HCT116 (cell line): Measurements from ENCODE around the gene SVIL. TPM values are rescaled to one million over a fixed set of nuclear protein-coding genes. Genes with fewer than 3 reads are reported as not detected.
"Not testable (repeated sequence)": the region's sequence is repeated elsewhere in the genome, so short reads cannot be mapped to it uniquely, and the experiment has no call there.

Source experiments
- ATAC-seq: fragments of 200-7000 bp; cut with Tn5 transposase; 2 replicates; pipeline ENCODE4 v1.9.1; 2020; ENCODE audit warnings: mild to moderate bottlenecking, moderate library complexity
- BruUV-seq: library from RNA; stranded (reverse); fragments of 400-500 nt; replicated peaks from 2 replicates; lab custom pipeline; 2021; lab: Mats Ljungman, UMichigan
- CTCF ChIA-PET: fragments of 300-600 bp; sonication (Branson Sonifier 250); formaldehyde crosslinking; loops from one replicate; lab custom pipeline; 2021; ENCODE audit warnings: antibody characterized with exemption; lab: Charles Lee
- POLR2A ChIA-PET: fragments of 300-600, 350-600 bp; sonication (Branson Sonifier 250); formaldehyde crosslinking; loops from one replicate; lab custom pipeline; 2021; ENCODE audit warnings: antibody characterized with exemption; lab: Charles Lee
- RAD21 ChIA-PET, 2 experiments: fragments of 300-600 bp; sonication (Branson Sonifier 250); formaldehyde crosslinking; loops; one replicate each; lab custom pipeline; 2023; ENCODE audit warnings: low total read pairs in 2 of 2; ENCODE audit not compliant: uncharacterized antibody in 2 of 2, unreplicated experiment in 2 of 2, low non-redundant PET in 1 of 2; lab: Charles Lee
- DNase-seq: peaks from one replicate; pipeline ENCODE4 v3.0.0-alpha.2; 2010; ENCODE audit warnings: low read depth, low spot score
- H2AFZ ChIP-seq: fragments of 200-600 bp; shearing (Covaris generic), sonication (generic); 2 replicates; pipeline ENCODE4 v1.6.1; 2017; ENCODE audit warnings: low read depth, mixed run types, mixed read lengths, antibody characterized with exemption, low read length; ENCODE audit not compliant: poor library complexity, severe bottlenecking
- H3K27ac ChIP-seq: 2 replicates; pipeline ENCODE4 v1.5.1; 2012; ENCODE audit warnings: low read depth, low read length
- H3K27me3 ChIP-seq: fragments of 200-600 bp; sonication (generic); 2 replicates; pipeline ENCODE4 v1.6.1; 2016; ENCODE audit warnings: mixed run types, low read length, mixed read lengths; ENCODE audit not compliant: insufficient read depth
- H3K36me3 ChIP-seq, 2 experiments: fragments of 200-500 bp in 1 of 2; fragments of 200-600 bp in 1 of 2; sonication (Bioruptor generic) in 1 of 2; sonication (generic) in 1 of 2; 2 replicates each; pipeline versions ENCODE4 v1.5.1 to v1.6.1; 2014 to 2016; ENCODE audit warnings: low read length in 2 of 2, inconsistent platforms in 1 of 2, mixed read lengths in 1 of 2, mixed run types in 1 of 2; ENCODE audit not compliant: insufficient read depth in 2 of 2, control insufficient read depth in 1 of 2
- H3K4me1 ChIP-seq, 2 experiments: fragments of 200-600 bp in 1 of 2; sonication (generic) in 1 of 2; 2 replicates each; pipeline versions ENCODE4 v1.5.1 to v1.6.1; 2012 to 2017; ENCODE audit warnings: low read length in 2 of 2, inconsistent platforms in 1 of 2, mild to moderate bottlenecking in 1 of 2, mixed read lengths in 1 of 2, mixed run types in 1 of 2, moderate library complexity in 1 of 2; ENCODE audit not compliant: insufficient read depth in 2 of 2, control insufficient read depth in 1 of 2
- H3K4me2 ChIP-seq: fragments of 200-600 bp; sonication (generic); 2 replicates; pipeline ENCODE4 v1.6.1; 2017; ENCODE audit warnings: mixed run types, low read length, mixed read lengths
- H3K4me3 ChIP-seq, 2 experiments: fragments of 200-600 bp in 1 of 2; sonication (generic) in 1 of 2; replicated peaks in 1 of 2; 2 replicates each; pipeline ENCODE4 v1.5.1; 2011 to 2016; ENCODE audit warnings: low read length in 2 of 2, control low read depth in 1 of 2, low read depth in 1 of 2, mild to moderate bottlenecking in 1 of 2, mixed read lengths in 1 of 2, mixed run types in 1 of 2
- H3K79me2 ChIP-seq: fragments of 200-600 bp; sonication (generic); 2 replicates; pipeline ENCODE4 v1.6.1; 2017; ENCODE audit warnings: mild to moderate bottlenecking, mixed run types, low read length, moderate library complexity, mixed read lengths; ENCODE audit not compliant: insufficient read depth
- H3K9ac ChIP-seq: fragments of 200-600 bp; sonication (generic); 2 replicates; pipeline ENCODE4 v1.6.1; 2016; ENCODE audit warnings: low read length, mixed read lengths
- H3K9me2 ChIP-seq: fragments of 200-600 bp; sonication (generic), shearing (Covaris generic); 2 replicates; pipeline ENCODE4 v1.6.1; 2017; ENCODE audit warnings: mixed run types, mild to moderate bottlenecking, moderate library complexity; ENCODE audit not compliant: insufficient read depth
- H3K9me3 ChIP-seq, 2 experiments: fragments of 200-500 bp in 1 of 2; fragments of 200-600 bp in 1 of 2; sonication (Bioruptor generic) in 1 of 2; sonication (generic) in 1 of 2; 2 replicates each; pipeline ENCODE4 v1.6.1; 2014 to 2017; ENCODE audit warnings: low read length in 2 of 2, mixed read lengths in 2 of 2, inconsistent platforms in 1 of 2, low read depth in 1 of 2, mild to moderate bottlenecking in 1 of 2, mixed run types in 1 of 2, moderate library complexity in 1 of 2; ENCODE audit not compliant: control insufficient read depth in 1 of 2, insufficient read depth in 1 of 2
- H4K20me1 ChIP-seq: fragments of 200-600 bp; sonication (generic), shearing (Covaris generic); 2 replicates; pipeline ENCODE4 v1.6.1; 2017; ENCODE audit warnings: mixed run types, mild to moderate bottlenecking, moderate library complexity; ENCODE audit not compliant: insufficient read depth
- CBX3 ChIP-seq: IDR thresholded peaks from 2 replicates; pipeline ENCODE4 v1.6.1; 2012; ENCODE audit warnings: low read depth
- CEBPB ChIP-seq: IDR thresholded peaks from 2 replicates; pipeline ENCODE4 v1.6.1; 2012; ENCODE audit warnings: low read depth
- EGR1 ChIP-seq: IDR thresholded peaks from 2 replicates; pipeline ENCODE4 v1.6.1; 2012; ENCODE audit warnings: low read depth
- ELF1 ChIP-seq: IDR thresholded peaks from 2 replicates; pipeline ENCODE4 v1.6.1; 2012; ENCODE audit warnings: low read depth, borderline replicate concordance
- EZH2 ChIP-seq: fragments of 200-600 bp; sonication (generic); IDR thresholded peaks from 2 replicates; pipeline ENCODE4 v1.6.1; 2017; ENCODE audit warnings: antibody characterized with exemption, mixed run types
- FOSL1 ChIP-seq: IDR thresholded peaks from 2 replicates; pipeline ENCODE4 v1.6.1; 2012; ENCODE audit warnings: low read depth
- JUND ChIP-seq: IDR thresholded peaks from 2 replicates; pipeline ENCODE4 v1.6.1; 2012
- POLR2AphosphoS5 ChIP-seq: IDR thresholded peaks from 2 replicates; pipeline ENCODE4 v1.6.1; 2011; ENCODE audit warnings: mild to moderate bottlenecking, low read depth, low read length, moderate library complexity
- SP1 ChIP-seq: IDR thresholded peaks from 2 replicates; pipeline ENCODE4 v1.6.1; 2012; ENCODE audit warnings: low read depth
- ZFX ChIP-seq: fragments of 450-650 bp; IDR thresholded peaks from 2 replicates; pipeline ENCODE4 v1.6.1; 2017
- ZNF274 ChIP-seq: fragments of 200-500 bp; sonication (Bioruptor generic); IDR thresholded peaks from 2 replicates; pipeline ENCODE4 v1.6.1; 2014; ENCODE audit warnings: mild to moderate bottlenecking, low read depth, low read length, inconsistent platforms
- intact Hi-C: fragments of 100-400 bp; cut with micrococcal nuclease; formaldehyde crosslinking; loops from 2 replicates; pipeline ENCODE4 v1.10.0; 2022
- total RNA-seq: library from RNA; stranded (reverse); gene quantifications from one replicate; pipeline ENCODE4 v1.2.1, GENCODE V29; 2021; ENCODE audit not compliant: unreplicated experiment
- TF ChIP-seq, protein P1 (sequence below): IDR thresholded peaks from 2 replicates; pipeline ENCODE4 v1.6.1; 2012
- TF ChIP-seq, protein P2 (sequence below): IDR thresholded peaks from 2 replicates; pipeline ENCODE4 v1.6.1; 2011; ENCODE audit warnings: mild to moderate bottlenecking, low read length, moderate library complexity; ENCODE audit not compliant: insufficient replicate concordance; ENCODE audit errors: extremely low read depth
- TF ChIP-seq, protein P3 (sequence below), 3 experiments: fragments of 200-600 bp in 1 of 3; sonication (generic) in 1 of 3; IDR thresholded peaks in 2 of 3; conservative IDR thresholded peaks in 1 of 3; 2 replicates each; pipeline ENCODE4 v1.5.1; 2012 to 2017; ENCODE audit warnings: low read depth in 2 of 3, low read length in 2 of 3, antibody characterized with exemption in 1 of 3, borderline replicate concordance in 1 of 3, control low read depth in 1 of 3, mild to moderate bottlenecking in 1 of 3, mixed read lengths in 1 of 3, mixed run types in 1 of 3, moderate library complexity in 1 of 3; ENCODE audit not compliant: insufficient read depth in 1 of 3

Gene SVIL
- total RNA-seq, 1 experiment from 2014 or later: 27.0 TPM

DNA sequence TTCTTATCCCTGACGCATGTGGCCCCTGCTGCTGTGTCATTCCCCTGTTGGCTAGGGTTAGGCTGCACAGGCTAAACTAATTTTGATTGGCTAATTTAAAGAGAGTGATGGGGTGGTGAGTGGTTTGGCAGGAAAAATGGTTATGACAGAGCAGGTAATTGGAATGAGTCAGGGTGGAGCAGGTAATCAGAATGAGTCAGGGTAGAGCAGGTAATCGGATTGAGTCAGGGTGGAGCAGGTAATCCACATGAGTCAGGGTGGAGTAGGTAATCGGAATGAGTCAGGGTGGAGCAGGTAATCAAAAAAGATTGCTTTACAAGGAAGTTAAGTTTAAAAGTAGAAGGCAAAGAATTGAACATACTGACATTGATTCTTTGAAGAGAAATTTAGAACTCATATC, 195.8 kb downstream of the SVIL start:
- H3K4me3 ChIP-seq: peak overlapping the region; percentile 42 to 66
- BruUV-seq, H3K9me2 ChIP-seq, H3K9me3 ChIP-seq, intact Hi-C loops, H3K27me3 ChIP-seq, RAD21 ChIA-PET, H2AFZ ChIP-seq, H4K20me1 ChIP-seq, H3K36me3 ChIP-seq: not testable (repeated sequence)
- peak; percentile 60 for ATAC-seq
- peak overlapping the region; percentile 78 for H3K9ac ChIP-seq
- H3K27ac ChIP-seq: peak overlapping the region; percentile 75
- H3K4me1 ChIP-seq: peaks cover 10 to 50% of the 10 kb centered on the region in 2 experiments
- DNase-seq: peak; percentile 80
- CTCF ChIA-PET: interaction anchor here (1.2 to 1.9 kb wide), 2 partner anchors 9 kb away, joined by 5 to 8 read pairs; no protein-coding TSS in a partner anchor
- TF ChIP-seq CBX3: peak; percentile 99
- TF ChIP-seq JUND: peak; percentile 90
- peak; percentile 81 for TF ChIP-seq SP1
- peak; percentile 88 for TF ChIP-seq FOSL1
- TF ChIP-seq, protein P1, sequence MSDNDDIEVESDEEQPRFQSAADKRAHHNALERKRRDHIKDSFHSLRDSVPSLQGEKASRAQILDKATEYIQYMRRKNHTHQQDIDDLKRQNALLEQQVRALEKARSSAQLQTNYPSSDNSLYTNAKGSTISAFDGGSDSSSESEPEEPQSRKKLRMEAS: peak; percentile 73
- peak; percentile 40; the same call in 1 of the 2 replicates for TF ChIP-seq CEBPB
- peaks cover 14% of the 10 kb centered on the region; the same call in 1 of the 2 replicates for H3K79me2 ChIP-seq
- H3K4me2 ChIP-seq: peak overlapping the region; percentile 94
- POLR2A ChIA-PET: interaction anchor here (1.2 kb wide), 1 partner anchor 9 kb away, joined by 4 read pairs; no protein-coding TSS in a partner anchor

DNA sequence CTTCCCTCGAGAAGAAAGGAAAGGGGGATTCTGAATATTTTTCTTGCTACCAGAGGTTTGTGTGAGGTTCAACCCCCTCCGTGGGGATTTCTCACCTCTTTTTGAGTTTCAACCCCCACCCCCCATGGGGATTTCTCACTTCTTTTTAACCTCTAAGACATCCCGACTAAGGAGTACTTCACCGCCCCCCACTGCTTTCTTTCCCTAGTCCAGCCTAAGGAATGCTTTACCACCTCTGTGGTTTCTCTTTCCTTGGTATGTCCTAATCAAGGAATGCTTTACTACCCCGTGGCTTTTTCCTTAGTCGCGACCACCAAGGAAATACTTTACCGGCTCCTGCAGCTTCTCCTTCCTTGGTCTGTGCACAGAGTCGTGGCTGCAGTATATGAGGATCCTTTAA, 196.5 kb downstream of the SVIL start:
- Histone ChIP-seq H4K20me1 (no peaks in the 10 kb centered on the region), H3K9ac (peak overlapping the region; percentile 78), H3K27ac (peak overlapping the region; percentile 75), H3K9me3 (no peaks in the 10 kb centered on the region), H3K9me2 (no peaks in the 10 kb centered on the region), H3K4me3 (peak overlapping the region; percentile 42 to 66), H3K27me3 (no peaks in the 10 kb centered on the region), H3K4me2 (peak overlapping the region; percentile 94), H3K4me1 (peaks cover 10 to 46% of the 10 kb centered on the region in 2 experiments)
- CTCF ChIA-PET: interaction anchor here (1.1 to 1.9 kb wide), 3 partner anchors 7 to 10 kb away, joined by 4 to 8 read pairs (median 5); no protein-coding TSS in a partner anchor
- RAD21 ChIA-PET: no interaction called here
- DNase-seq (no peak), ATAC-seq (peak; percentile 81)
- POLR2A ChIA-PET: interaction anchor here (0.7 to 1.2 kb wide), 3 partner anchors 8 to 27 kb away, joined by 3 to 4 read pairs (median 3); no protein-coding TSS in a partner anchor
- BruUV-seq: TSS peak; percentile 93
- TF ChIP-seq EGR1 (no peak), FOSL1 (no peak), CEBPB (no peak), POLR2AphosphoS5 (no peak), ZNF274 (no peak), ZFX (no peak), EZH2 (no peak), ELF1 (no peak)
- TF ChIP-seq, protein P1: no peak
- TF ChIP-seq, protein P2, sequence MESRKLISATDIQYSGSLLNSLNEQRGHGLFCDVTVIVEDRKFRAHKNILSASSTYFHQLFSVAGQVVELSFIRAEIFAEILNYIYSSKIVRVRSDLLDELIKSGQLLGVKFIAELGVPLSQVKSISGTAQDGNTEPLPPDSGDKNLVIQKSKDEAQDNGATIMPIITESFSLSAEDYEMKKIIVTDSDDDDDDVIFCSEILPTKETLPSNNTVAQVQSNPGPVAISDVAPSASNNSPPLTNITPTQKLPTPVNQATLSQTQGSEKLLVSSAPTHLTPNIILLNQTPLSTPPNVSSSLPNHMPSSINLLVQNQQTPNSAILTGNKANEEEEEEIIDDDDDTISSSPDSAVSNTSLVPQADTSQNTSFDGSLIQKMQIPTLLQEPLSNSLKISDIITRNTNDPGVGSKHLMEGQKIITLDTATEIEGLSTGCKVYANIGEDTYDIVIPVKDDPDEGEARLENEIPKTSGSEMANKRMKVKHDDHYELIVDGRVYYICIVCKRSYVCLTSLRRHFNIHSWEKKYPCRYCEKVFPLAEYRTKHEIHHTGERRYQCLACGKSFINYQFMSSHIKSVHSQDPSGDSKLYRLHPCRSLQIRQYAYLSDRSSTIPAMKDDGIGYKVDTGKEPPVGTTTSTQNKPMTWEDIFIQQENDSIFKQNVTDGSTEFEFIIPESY: no peak
- TF ChIP-seq, protein P3, sequence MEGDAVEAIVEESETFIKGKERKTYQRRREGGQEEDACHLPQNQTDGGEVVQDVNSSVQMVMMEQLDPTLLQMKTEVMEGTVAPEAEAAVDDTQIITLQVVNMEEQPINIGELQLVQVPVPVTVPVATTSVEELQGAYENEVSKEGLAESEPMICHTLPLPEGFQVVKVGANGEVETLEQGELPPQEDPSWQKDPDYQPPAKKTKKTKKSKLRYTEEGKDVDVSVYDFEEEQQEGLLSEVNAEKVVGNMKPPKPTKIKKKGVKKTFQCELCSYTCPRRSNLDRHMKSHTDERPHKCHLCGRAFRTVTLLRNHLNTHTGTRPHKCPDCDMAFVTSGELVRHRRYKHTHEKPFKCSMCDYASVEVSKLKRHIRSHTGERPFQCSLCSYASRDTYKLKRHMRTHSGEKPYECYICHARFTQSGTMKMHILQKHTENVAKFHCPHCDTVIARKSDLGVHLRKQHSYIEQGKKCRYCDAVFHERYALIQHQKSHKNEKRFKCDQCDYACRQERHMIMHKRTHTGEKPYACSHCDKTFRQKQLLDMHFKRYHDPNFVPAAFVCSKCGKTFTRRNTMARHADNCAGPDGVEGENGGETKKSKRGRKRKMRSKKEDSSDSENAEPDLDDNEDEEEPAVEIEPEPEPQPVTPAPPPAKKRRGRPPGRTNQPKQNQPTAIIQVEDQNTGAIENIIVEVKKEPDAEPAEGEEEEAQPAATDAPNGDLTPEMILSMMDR (IDR thresholded peaks at IDR 0.05 in 2 of 3, conservative IDR thresholded peaks at IDR 0.05 in 1 of 3; ENCODE audit: borderline replicate concordance in 1 of 3, insufficient read depth in 1 of 3, low read depth in 2 of 3, low read length in 2 of 3): no peak
- TF ChIP-seq, all 23 proteins: peak for 0
- Histone ChIP-seq H3K79me2 (peaks cover 14% of the 10 kb centered on the region; the same call in 1 of the 2 replicates), H3K36me3 (no peaks in the 10 kb centered on the region), H2AFZ (no peak overlapping the region)
- intact Hi-C loops: no loop called here
